ENCODE measurements around the gene FGF5.

GRCh38 chr4:80257851-80258250 lies 8.6 kb upstream of the FGF5 start:
- TF ChIP-seq CTCF (tag by site-specific recombination; IDR thresholded peaks at IDR 0.05) = no peak
- no peak for TF ChIP-seq ZFP3 (tag by site-specific recombination; IDR thresholded peaks at IDR 0.05; ENCODE audit: low read depth)
- TF ChIP-seq ZNF24 (tag by site-specific recombination; IDR thresholded peaks at IDR 0.05) = no peak
- TF ChIP-seq REST (tag by site-specific recombination; IDR thresholded peaks at IDR 0.05) = no peak
- TF ChIP-seq OSR2 (tag by site-specific recombination; IDR thresholded peaks at IDR 0.05) = no peak
- no peak for TF ChIP-seq ZNF133 (tag by site-specific recombination; IDR thresholded peaks at IDR 0.05)
- no peak for TF ChIP-seq ELK4 (IDR thresholded peaks at IDR 0.05; ENCODE audit: borderline replicate concordance, low read depth, low read length)
- no peak for TF ChIP-seq REPIN1 (tag by site-specific recombination; IDR thresholded peaks at IDR 0.05; ENCODE audit: low read depth)
- TF ChIP-seq MEIS1 (CRISPR knock-in tag; IDR thresholded peaks at IDR 0.05; ENCODE audit: borderline replicate concordance) = no peak
- TF ChIP-seq KLF1 (tag by site-specific recombination; IDR thresholded peaks at IDR 0.05) = no peak
